Neuronal stem cell (in vitro differentiated cells): ENCODE data around the gene LYL1.

Source experiments
- DNase-seq: peaks from one replicate; pipeline ENCODE4 v3.0.0-alpha.2; 2013; ENCODE audit warnings: low spot score
- H2AFZ ChIP-seq: one replicate; pipeline ENCODE4 v1.6.1; 2013; ENCODE audit warnings: mild to moderate bottlenecking, low read length, inconsistent platforms
- H2AK5ac ChIP-seq: 2 replicates; pipeline ENCODE4 v1.6.1; 2013; ENCODE audit warnings: low read depth, mild to moderate bottlenecking, inconsistent platforms, low read length, moderate library complexity, mixed read lengths
- H2BK120ac ChIP-seq: 2 replicates; pipeline ENCODE4 v1.6.1; 2013; ENCODE audit warnings: low read depth, mild to moderate bottlenecking, inconsistent platforms, low read length, moderate library complexity, mixed read lengths
- H2BK12ac ChIP-seq: one replicate; pipeline ENCODE4 v1.6.1; 2013; ENCODE audit warnings: low read length, inconsistent platforms
- H2BK15ac ChIP-seq: 2 replicates; pipeline ENCODE4 v1.6.1; 2013; ENCODE audit warnings: mild to moderate bottlenecking, low read length, inconsistent platforms, mixed read lengths
- H2BK5ac ChIP-seq: one replicate; pipeline ENCODE4 v1.6.1; 2013; ENCODE audit warnings: inconsistent platforms, mild to moderate bottlenecking, low read length, moderate library complexity
- H3K14ac ChIP-seq: one replicate; pipeline ENCODE4 v1.6.1; 2013; ENCODE audit warnings: low read length, inconsistent platforms
- H3K18ac ChIP-seq: 2 replicates; pipeline ENCODE4 v1.6.1; 2013; ENCODE audit warnings: low read length, inconsistent platforms
- H3K23ac ChIP-seq: 2 replicates; pipeline ENCODE4 v1.6.1; 2013; ENCODE audit warnings: low read depth, mild to moderate bottlenecking, mixed read lengths, low read length, inconsistent platforms; ENCODE audit not compliant: poor library complexity
- H3K27ac ChIP-seq: replicated peaks from 3 replicates; pipeline ENCODE4 v1.5.1; 2013; ENCODE audit warnings: low read length, inconsistent platforms
- H3K27me3 ChIP-seq, 3 experiments: 2 replicates each; pipeline ENCODE4 v1.6.1; 2013; ENCODE audit warnings: low read length in 3 of 3, mild to moderate bottlenecking in 2 of 3, inconsistent platforms in 1 of 3, low read depth in 1 of 3, mixed read lengths in 1 of 3, moderate library complexity in 1 of 3; ENCODE audit not compliant: control insufficient read depth in 3 of 3, insufficient read depth in 3 of 3
- H3K36me3 ChIP-seq, 2 donors: replicated peaks in 1 of 2; 2 replicates each; pipeline ENCODE4 v1.6.1; 2013; ENCODE audit warnings: low read length in 2 of 2; ENCODE audit not compliant: control insufficient read depth in 2 of 2, insufficient read depth in 2 of 2
- H3K4ac ChIP-seq: 2 replicates; pipeline ENCODE4 v1.6.1; 2013; ENCODE audit warnings: inconsistent platforms, mild to moderate bottlenecking, low read length, moderate library complexity
- H3K4me1 ChIP-seq, 2 donors: 1 replicate in 1 of 2; 2 replicates in 1 of 2; pipeline ENCODE4 v1.6.1; 2013; ENCODE audit warnings: low read length in 2 of 2, low read depth in 1 of 2; ENCODE audit not compliant: control insufficient read depth in 2 of 2, insufficient read depth in 1 of 2
- H3K4me2 ChIP-seq: one replicate; pipeline ENCODE4 v1.6.1; 2013; ENCODE audit warnings: mild to moderate bottlenecking, low read length, inconsistent platforms; ENCODE audit not compliant: insufficient read depth, poor library complexity, severe bottlenecking
- H3K4me3 ChIP-seq, 2 donors: 2 replicates each; pipeline ENCODE4 v1.5.1; 2013; ENCODE audit warnings: low read length in 2 of 2, mild to moderate bottlenecking in 2 of 2, inconsistent platforms in 1 of 2, moderate library complexity in 1 of 2
- H3K79me1 ChIP-seq: one replicate; pipeline ENCODE4 v1.6.1; 2013; ENCODE audit warnings: low read depth, mild to moderate bottlenecking, inconsistent platforms, low read length, moderate library complexity
- H3K9ac ChIP-seq: one replicate; pipeline ENCODE4 v1.6.1; 2013; ENCODE audit warnings: mild to moderate bottlenecking, low read depth, low read length, inconsistent platforms; ENCODE audit not compliant: poor library complexity
- H3K9me3 ChIP-seq, 2 donors: replicated peaks in 1 of 2; 2 replicates each; pipeline versions ENCODE3 to v1.6.1; 2013; ENCODE audit warnings: low read length in 2 of 2, mild to moderate bottlenecking in 2 of 2, inconsistent platforms in 1 of 2, low read depth in 1 of 2, mixed read lengths in 1 of 2, moderate library complexity in 1 of 2; ENCODE audit not compliant: control insufficient read depth in 2 of 2, insufficient read depth in 1 of 2
- H4K8ac ChIP-seq: one replicate; pipeline ENCODE4 v1.6.1; 2013; ENCODE audit warnings: low read depth, mild to moderate bottlenecking, inconsistent platforms, low read length, moderate library complexity
- H4K91ac ChIP-seq: one replicate; pipeline ENCODE4 v1.6.1; 2013; ENCODE audit warnings: low read length, low read depth, mild to moderate bottlenecking, inconsistent platforms; ENCODE audit not compliant: poor library complexity
- WGBS, 2 donors: extraction: QIAGEN DNeasy Blood & Tissue Kit; methylation state at CpG; one replicate each; pipeline ENCODE4 v1.1.7; 2013; ENCODE audit warnings: missing lambda C conversion rate in 2 of 2, mixed read lengths in 1 of 2; ENCODE audit not compliant: insufficient read length in 2 of 2, insufficient replicate concordance in 1 of 2; ENCODE audit errors: extremely low coverage in 2 of 2; 5-methylcytosine and 5-hydroxymethylcytosine counted together

The LYL1 gene

DNA sequence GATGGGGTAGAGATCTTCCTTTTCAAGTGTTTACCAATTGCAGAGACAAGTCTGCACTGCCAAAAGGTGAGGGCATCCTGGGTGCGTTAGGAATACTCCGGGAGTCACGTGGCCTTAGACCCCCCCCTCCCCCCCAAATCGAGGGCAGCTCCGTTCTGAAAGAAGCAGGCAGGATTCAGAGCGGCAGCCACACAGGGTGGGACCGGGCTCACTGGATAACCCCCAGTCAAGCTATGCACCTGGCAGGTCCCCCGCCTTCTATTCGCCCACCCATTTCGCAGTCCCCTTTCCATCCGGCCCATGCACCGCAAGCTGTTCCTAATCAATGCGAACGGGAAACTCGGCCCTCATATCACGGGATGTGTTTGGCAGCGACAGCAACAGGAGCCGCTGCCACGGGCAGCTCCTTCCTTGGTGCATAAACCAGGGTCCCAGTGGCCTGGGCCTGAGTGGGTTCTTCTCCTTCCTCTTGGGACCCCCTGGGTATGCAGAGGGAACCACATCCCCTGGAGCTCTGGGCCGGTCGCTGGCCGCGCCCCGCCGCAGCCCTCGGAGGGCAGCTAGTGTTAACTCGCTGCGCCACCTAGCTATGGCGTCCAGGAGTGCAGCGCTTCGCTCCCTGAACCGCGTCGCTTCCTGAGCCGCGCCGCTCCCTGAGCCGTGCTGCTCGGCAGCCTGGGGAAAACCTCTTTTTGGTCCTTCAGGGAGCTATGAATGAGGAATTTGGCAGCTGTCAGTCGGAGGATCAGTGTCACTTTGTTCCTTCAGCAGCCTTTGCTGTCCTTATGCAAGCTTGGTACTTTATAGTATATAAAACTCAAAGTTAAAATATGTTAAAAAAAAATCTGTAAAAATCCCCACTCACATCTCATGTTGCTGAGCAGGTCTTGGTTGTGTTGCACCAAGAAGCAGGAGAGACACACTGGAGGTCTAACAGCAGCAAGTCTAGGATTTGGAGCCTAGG is 41.4 kb downstream of the LYL1 start:
- WGBS, 2 donors: no CpG with 5 or more reads among the region's 40 CpGs
- no peak overlapping the region for H3K27ac ChIP-seq
- H3K9me3 ChIP-seq: no peaks in the 10 kb centered on the region
- no peaks in the 10 kb centered on the region for H3K36me3 ChIP-seq
- no peak overlapping the region for H2BK5ac ChIP-seq
- no peak overlapping the region for H3K4me3 ChIP-seq
- peaks cover 8 to 17% of the 10 kb centered on the region in 2 donors for H3K4me1 ChIP-seq
- H2AFZ ChIP-seq: peak overlapping the region; percentile 57
- DNase-seq: peak; percentile 81
- H2AK5ac ChIP-seq: no peak overlapping the region
- no peak overlapping the region for H4K91ac ChIP-seq
- no peak overlapping the region for H3K23ac ChIP-seq
- peak overlapping the region; percentile 58 for H3K4me2 ChIP-seq
- no peak overlapping the region for H2BK15ac ChIP-seq
- H2BK120ac ChIP-seq: no peak overlapping the region
- no peak overlapping the region for H3K4ac ChIP-seq
- H3K18ac ChIP-seq: no peak overlapping the region
- no peak overlapping the region for H3K14ac ChIP-seq
- no peak overlapping the region for H2BK12ac ChIP-seq
- no peaks in the 10 kb centered on the region for H3K79me1 ChIP-seq
- H3K27me3 ChIP-seq: peaks cover 18 to 100% (median 77%) of the 10 kb centered on the region in 3 experiments
- no peak overlapping the region for H4K8ac ChIP-seq
- no peak overlapping the region for H3K9ac ChIP-seq

DNA sequence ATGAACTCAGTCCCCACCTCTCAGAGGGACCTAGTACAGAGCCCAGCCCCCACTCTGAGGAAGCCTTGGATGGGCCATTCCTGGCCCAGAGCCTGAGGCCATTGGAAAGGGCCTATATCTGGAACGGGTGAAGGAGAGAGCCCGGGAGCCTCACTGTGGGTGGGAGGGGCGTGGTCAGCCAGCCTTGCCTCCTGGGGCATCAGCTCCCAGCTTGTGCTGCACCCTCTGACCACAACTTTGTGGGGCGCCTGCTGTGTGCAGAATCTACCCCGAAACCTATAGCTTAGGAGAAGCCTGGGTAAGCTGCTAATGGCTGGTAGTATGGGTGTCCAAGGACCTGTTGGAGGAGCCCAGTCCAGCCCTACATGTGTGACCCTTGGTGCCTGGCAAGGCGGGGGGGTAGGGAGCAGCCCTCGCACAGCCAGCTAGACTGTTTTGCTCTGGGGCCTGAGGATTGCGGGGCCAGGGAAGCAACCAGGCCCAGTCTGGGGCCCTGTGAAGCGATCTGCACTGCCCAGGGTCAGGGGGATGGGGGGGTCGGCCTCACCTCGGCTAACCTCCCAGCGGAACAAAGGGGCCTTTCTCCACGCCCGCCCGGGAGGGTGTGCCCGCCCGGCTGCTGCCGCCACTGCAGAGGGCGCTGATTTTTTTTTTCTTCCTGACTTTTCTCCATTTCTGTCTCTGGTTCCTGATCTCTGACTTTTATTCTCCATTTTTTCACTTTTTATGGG is 42.3 kb downstream of the LYL1 start:
- H2BK5ac ChIP-seq: no peak overlapping the region
- no peak overlapping the region for H3K4ac ChIP-seq
- H3K79me1 ChIP-seq: no peaks in the 10 kb centered on the region
- peaks cover 19 to 100% (median 85%) of the 10 kb centered on the region in 3 experiments for H3K27me3 ChIP-seq
- no peak overlapping the region for H4K91ac ChIP-seq
- no peak overlapping the region for H2BK15ac ChIP-seq
- peak overlapping the region; percentile 65 for H2AK5ac ChIP-seq
- H3K4me1 ChIP-seq: peaks cover 10 to 24% of the 10 kb centered on the region in 2 donors
- H3K18ac ChIP-seq: peak overlapping the region; percentile 79
- no peak for DNase-seq
- H3K36me3 ChIP-seq: no peaks in the 10 kb centered on the region
- no peak overlapping the region for H3K23ac ChIP-seq
- H3K14ac ChIP-seq: no peak overlapping the region
- H4K8ac ChIP-seq: no peak overlapping the region
- no peak overlapping the region for H2BK120ac ChIP-seq
- H3K9me3 ChIP-seq: no peaks in the 10 kb centered on the region
- peak overlapping the region; percentile 58 for H3K4me2 ChIP-seq
- H2AFZ ChIP-seq: no peak overlapping the region
- H3K27ac ChIP-seq: no peak overlapping the region
- no peak overlapping the region for H3K9ac ChIP-seq
- H2BK12ac ChIP-seq: no peak overlapping the region
- WGBS, 2 donors: no CpG with 5 or more reads among the region's 19 CpGs
- no peak overlapping the region for H3K4me3 ChIP-seq

DNA sequence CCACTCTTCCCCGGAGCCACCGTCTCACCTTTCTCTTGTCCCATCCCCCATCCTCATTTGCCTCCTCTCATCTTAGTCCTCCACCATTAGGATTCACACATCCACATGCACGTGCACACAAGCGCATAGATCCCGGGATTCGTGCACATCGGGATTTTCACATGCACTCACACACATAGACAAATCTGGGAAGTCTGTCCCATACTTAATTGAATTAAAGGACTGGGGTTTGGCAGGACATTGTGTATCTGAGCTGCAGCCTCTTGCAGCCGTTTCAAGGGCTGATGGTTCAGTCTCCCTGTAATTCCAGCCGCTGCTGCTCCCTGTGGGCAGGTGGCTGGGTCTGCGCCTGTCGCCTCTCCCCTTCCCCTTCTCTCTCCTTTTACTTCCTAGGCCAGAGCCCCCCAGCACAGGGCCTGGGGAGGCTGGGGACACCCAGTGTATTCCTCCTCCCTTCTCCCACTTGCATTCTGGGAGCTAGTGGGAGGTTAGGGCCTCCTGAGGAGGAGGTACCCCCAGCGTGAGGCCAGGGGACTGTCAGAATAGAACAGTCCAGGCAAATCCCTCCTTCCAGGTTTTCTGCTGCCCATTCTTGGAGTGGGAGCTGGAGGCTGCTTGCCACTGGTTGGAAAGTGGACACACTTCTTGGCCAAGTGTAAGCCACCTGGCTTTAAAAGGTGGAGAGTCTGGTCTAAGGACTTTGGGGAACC is 43.6 kb downstream of the LYL1 start:
- no peak overlapping the region for H3K9ac ChIP-seq
- H3K27me3 ChIP-seq: peaks cover 19 to 100% (median 88%) of the 10 kb centered on the region in 3 experiments
- H3K4me2 ChIP-seq: no peak overlapping the region
- no peak overlapping the region for H2BK12ac ChIP-seq
- peak overlapping the region; percentile 46 for H3K18ac ChIP-seq
- peaks cover 15 to 34% of the 10 kb centered on the region in 2 donors for H3K4me1 ChIP-seq
- H2BK120ac ChIP-seq: no peak overlapping the region
- H3K4me3 ChIP-seq: peak overlapping the region in 1 of 2 donors; percentile 53
- H3K4ac ChIP-seq: no peak overlapping the region
- H3K27ac ChIP-seq: no peak overlapping the region
- H2AK5ac ChIP-seq: no peak overlapping the region
- H4K8ac ChIP-seq: no peak overlapping the region
- no peak for DNase-seq
- WGBS, 2 donors: no CpG with 5 or more reads among the region's 12 CpGs
- H2AFZ ChIP-seq: no peak overlapping the region
- no peaks in the 10 kb centered on the region for H3K79me1 ChIP-seq
- H3K9me3 ChIP-seq: no peaks in the 10 kb centered on the region
- no peak overlapping the region for H3K14ac ChIP-seq
- no peak overlapping the region for H3K23ac ChIP-seq
- H2BK15ac ChIP-seq: no peak overlapping the region
- no peak overlapping the region for H2BK5ac ChIP-seq
- no peaks in the 10 kb centered on the region for H3K36me3 ChIP-seq
- H4K91ac ChIP-seq: no peak overlapping the region
